Measurements from ENCODE around the gene GOLGA6L10.
"Not testable (repeated sequence)": the region's sequence is repeated elsewhere in the genome, so short reads cannot be mapped to it uniquely, and the experiment has no call there.

The GOLGA6L10 gene

GRCh38 chr15:82317091-82317489, 32.2 kb downstream of the GOLGA6L10 start:
- no peak for DNase-seq

GRCh38 chr15:82316247-82317090, 32.8 kb downstream of the GOLGA6L10 start:
- DNase-seq: not testable (repeated sequence)

DNA sequence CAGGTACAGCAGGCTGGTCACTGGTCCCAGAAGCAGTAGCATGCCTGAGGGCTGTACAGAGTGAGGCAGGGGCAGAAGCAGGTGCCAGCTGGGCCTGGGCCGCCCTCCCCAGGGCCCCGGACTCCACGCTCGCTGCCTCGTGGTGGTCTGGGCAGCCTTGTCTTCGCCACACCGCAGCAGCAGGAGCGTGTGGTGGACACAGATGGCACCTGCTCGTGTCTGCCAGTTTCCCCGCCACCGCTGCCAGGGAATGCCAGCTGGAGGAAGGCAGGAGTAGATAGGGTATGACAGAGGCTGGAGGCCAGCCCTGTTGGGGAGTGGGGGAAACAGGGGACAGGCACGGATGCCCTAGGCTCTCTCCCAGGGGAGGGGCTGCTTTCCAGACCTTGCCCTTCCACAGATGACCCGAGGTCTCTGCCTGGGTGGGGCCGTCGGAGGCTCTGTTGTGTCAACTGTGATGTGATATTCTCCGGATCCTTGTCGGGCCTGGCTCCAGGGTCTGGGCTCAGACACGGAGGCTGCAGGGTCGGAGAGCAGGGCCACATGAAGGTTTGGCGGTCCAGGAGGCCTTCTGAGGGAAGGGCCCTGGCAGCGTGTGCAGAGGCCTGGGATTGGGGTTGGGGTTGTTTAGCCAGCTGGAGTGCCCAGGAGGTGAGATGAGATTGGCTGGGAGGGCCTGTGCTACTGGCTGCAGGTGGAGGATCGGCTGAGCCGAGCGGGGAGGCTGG, 33.6 kb downstream of the GOLGA6L10 start:
- DNase-seq: peak; percentile 15 to 26

DNA sequence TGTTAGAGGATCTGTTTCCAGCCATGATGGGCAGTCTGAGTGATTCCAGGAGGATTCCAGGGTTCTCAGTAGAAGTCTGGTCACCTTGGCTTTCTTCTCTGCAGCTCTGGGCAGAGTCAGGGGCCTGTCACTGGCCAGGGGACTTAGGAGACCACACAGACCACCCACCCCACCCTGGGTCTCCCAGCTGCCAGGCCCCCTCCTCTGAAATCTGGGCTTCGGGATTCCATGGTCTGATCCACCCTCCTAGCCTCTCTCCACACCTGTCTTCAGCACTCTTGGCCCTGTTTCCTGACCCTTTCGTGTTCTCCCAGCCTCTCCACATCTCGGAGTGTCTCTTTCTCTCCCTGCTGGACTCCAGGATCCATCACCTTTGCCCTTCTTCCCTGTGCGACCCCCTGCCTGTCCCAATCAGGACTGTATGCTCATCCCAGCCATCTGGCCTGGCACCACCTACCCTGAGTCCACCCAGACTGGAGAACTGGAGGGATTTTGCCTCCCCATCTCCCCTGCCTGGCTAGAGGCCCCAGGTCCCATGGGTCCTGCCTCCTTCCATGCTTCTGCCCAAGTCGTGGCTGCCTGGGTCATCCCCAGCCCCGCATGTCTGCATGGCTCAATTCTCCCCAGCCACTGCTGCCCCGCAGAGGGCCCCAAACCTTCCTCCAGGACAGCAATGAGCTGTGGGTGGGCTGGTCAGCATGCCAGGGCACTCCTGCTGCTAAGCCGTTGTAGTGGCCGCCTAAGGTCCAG, 34.3 kb downstream of the GOLGA6L10 start:
- no peak for DNase-seq

DNA sequence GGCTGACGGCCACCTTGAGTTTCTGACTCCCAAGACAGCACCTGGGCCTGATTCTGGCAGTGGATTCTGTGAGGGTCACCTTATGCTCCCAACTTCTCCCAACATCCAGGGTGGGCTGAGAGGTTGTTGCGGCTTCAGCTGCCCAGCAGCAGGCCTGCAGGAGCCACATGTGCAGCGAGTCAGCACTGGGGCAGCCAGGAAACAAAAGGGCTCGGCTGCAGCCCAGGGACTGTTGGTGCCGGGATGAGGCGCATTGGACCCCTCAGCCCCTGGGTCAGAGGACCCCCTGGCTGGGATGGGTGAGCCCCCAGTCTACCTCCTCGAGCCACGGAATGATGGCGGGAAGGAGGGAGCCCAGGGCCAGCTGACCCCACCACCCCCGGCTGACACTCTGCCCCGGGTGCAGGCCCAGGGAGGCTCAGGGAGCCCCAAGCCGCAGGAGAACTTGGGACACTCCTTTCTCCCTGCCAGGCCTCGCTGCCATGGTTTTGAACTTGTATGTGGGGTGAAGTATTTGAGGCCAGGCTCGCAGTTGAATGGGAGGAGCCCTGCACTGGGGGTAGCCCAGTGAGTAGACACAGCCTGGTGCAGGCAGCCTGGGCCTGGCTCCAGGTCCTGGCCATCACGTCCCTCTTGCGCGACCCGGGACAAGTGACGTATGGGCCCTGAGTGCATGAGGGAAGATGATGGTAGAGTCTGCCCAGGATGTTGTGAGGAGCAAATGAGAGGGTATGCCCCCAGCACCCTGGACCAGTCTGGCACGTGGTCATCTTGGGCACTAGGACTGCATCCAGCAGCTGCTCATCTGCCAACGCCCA, 35.1 kb downstream of the GOLGA6L10 start:
- not testable (repeated sequence) for DNase-seq

- no peak for DNase-seq
These were observed 35.8 kb downstream of the GOLGA6L10 start for GRCh38 chr15:82313446-82313845.

DNA sequence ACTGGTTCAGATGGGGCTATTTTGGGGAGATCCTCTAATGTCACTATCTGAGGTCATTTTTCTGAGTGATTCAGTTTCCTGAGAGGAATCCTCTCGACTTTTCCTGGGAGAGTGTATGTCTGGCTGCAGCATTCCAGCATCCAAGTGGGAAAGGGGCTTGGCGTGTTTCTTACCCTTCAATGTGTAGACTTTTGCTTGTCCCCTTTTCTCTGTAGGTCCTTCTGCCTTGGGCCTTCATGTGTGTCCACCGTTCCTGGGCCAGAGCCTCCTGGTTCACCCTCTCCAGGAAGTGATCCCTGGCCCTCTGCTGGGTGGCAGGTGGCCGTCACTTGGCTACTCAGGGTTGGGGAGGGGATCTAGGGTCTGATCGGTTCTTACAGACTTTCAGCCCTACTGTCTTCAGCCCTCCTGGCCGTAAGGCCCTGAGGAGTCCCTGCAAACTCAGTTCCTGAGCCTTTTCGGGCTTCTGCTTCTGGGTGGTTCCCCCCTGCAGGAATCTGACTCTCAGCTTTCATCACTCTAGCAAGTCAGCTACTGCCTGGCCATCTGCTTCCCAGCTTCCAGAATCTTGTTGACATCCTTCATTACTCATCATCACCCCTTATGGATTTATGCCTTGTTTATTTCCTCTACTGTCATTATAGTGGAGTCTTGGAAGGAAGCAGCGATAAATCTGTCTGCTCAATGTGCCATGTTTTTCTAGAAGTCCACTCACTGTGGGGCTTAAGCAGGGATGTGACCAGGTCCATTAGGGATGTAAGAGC, 36.5 kb downstream of the GOLGA6L10 start:
- DNase-seq: no peak

- not testable (repeated sequence) for DNase-seq
These were observed 38.0 kb downstream of the GOLGA6L10 start for GRCh38 chr15:82311321-82311720.

GRCh38 chr15:82309802-82310201, 39.5 kb downstream of the GOLGA6L10 start:
- DNase-seq: no peak

DNA sequence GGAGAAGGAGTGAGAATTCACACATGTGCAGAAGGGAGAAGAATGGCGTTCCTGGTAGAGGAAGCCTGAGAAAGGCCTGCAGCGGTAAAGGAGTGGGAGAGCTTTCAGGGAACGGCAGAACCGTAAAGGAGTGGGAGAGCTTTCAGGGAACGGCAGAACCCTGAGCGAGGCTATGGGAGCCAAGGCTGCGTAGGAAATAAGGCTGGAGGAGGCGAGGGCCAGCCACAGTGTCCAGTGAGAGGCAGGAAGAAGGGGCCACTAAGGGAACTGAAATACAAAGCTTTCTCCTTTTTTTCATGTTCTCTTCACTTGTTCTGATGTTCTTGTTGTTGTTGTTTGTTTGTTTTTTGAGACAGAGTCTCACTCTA, 41.6 kb downstream of the GOLGA6L10 start:
- no peak for DNase-seq

DNA sequence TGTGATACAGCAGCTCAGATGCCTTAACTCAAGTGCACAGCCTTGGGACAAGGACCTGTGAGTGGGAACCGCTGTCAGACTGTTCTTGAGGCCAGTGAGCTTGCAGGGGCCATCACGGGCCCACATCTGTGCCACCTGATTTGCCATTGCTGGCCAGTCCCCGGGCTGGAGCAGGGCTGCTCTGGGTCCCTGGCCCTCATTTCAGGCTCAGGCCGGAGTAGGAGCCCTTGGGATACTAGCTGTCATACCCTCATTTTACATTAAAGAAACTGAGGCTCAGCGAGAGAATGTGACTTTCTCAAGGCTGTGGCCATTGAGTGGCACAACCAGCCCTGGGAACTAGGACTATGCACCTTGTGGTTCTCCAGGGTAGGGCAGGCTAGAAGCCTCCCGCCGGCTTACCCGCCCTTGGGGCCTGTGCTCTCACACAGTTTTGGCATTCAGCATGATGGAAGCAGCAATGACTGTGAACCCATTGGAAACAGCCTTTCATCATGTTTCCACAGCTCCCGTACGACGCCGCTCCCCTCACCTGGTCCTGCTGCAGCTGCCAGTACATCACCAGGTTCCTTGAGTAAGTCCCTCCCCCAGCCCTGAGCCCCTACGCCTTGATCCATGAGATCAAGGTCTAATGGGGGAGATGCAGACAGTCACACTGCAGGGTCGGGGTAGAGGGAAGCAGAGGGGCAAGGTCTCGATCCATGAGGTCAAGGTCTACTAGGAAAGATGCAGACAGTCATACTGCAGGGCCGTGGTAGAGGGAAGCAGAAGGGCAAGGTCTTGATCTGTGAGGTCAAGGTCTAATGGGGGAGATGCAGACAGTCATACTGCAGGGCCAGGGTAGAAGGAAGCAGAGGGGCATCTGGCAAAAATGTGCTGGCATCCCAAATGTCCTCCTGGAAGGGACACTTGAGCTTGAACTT, 42.2 kb downstream of the GOLGA6L10 start:
- no peak for DNase-seq

GRCh38 chr15:82305621-82306048, 43.6 kb downstream of the GOLGA6L10 start:
- DNase-seq: no peak

DNA sequence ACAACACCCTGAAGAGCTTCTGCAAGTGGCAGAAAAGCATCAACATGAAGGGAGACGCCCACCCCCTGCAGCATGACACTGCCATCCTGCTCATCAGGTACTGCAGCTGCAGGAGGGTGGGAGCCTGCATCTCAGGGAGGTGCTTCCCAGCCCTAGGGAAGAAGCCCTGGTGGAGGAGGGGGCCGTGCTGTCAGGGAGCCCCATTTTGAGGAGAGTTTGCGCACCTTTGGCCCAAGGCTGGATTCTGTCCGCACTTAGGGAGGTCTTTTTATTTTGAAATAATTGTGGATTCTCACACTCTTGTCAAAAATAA, 44.5 kb downstream of the GOLGA6L10 start:
- DNase-seq: no peak

DNA sequence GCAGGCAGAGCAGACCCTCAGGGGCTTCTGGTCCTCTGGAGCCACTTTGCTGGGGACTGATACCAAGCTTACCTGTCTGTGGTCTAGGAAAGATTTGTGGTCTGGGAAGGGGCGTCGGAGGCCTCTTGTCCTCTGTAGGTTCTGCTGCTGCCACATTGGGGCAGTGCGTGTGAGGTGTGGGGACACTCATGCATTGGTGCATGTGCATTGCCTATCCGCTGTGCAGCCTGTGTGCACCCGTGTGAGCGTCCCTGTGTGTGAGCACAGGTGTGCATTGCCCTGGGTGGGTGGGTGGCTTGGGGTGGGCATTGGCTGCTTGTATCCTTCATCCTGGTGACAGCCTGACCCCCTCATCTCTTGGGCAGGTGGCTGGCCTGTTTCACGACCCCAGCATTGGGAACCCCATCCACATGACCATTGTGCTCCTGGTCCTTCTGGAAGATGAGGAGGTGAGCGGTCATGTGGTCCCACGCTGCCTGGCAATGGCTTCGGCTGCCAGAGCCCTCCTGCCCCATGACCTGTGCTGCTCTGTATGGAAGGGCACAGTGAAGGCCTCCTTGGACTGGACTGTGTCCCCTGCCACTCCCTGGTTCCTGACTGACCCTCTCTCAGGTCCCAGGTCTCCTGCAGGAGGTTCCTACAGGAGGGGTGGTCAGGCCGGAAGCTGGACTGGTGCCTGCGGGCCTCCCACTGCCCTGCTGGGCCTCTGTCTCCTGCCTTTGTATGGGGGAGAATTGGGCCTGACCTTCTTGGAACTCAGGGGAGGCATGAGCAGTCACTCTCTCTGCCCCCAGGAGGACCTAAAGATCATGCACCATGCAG, 45.1 kb downstream of the GOLGA6L10 start:
- DNase-seq: no peak

DNA sequence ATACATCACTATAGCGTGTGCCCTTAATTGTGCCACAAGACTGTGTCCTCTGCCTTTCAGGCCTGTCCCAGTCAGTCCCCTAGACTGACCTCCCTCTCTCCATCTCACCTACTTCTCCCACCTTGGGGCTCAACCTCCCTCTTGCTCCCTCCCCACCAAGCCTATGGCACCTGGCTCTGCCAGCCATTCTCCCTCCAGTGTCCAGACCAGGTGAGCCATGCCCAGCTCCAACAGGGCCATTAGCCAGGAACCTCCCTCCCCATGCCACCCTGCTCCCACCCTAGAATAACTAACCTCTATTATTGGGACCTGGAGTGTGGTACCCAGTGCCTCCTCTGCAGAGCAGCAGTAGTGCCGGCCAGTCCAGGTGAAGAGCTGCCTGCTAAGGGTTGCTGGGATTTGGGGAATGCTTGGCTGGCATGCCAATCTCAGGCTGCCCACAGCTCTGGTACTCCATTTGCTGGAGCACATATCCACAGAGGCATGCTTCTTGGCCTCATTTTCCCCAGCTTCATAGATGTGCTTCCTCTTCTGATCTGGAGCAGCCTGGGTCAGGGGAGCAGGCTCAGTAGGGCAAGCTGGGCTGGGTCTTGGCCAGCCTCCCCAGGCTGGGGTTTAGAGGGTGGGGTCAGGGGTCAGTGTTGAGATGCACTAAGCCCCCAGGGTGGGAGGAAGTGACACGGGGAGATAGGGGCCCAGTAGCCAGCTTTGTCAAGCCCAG, 47.8 kb downstream of the GOLGA6L10 start:
- DNase-seq: no peak

DNA sequence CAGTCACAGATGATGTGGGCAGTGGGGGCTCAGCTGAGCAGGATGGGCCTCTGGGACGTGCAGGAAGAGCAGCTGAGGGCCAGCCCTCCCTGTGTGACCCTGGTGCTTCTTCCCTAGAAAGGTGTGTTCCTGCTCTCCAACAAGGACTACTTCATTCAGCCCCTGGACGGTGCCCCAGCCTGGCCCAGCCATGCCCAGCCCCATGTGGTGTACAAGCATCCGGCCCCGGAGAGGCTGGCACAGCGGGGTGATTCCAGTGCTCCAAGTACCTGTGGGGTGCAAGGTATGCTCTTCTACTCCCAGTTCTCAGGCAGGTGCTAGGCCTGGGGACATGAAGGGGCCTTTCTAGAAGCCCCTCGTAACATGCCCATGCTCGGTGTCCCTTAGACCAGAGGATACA, 48.4 kb downstream of the GOLGA6L10 start:
- DNase-seq: no peak

- not testable (repeated sequence) for DNase-seq
These were observed 48.9 kb downstream of the GOLGA6L10 start for GRCh38 chr15:82300326-82300725.

DNA sequence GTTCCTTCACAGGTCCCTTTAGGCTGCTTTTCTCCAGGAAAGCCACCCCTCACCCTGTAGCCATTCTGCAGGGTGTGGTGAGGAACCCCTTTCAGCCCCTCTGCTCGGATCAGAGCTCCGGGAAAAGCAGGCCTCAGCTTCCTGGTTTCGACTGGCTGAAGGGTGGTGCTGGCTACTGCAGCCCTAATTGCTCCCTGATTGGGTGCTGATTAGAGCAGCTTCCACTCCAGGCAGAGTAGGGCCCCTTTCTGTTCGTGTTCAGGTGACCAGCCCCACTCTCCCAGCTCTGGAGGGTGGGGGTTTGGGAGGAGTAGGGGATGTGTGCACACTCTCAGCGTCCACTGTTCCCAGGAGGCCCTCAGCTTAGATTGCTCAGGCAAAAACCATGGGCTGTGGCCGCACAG, 49.8 kb downstream of the GOLGA6L10 start:
- not testable (repeated sequence) for DNase-seq

- no peak for DNase-seq
These were observed 50.8 kb downstream of the GOLGA6L10 start for GRCh38 chr15:82298520-82298919.
